K562 (cell line): ENCODE results near the gene SDK1.

Experiments used
- ETV6 ChIP-seq, 3 experiments: fragments of 150-350 bp in 1 of 3; sonication (generic) in 1 of 3; formaldehyde crosslinking in 1 of 3; IDR thresholded peaks; 2 replicates each; pipeline versions ENCODE4 v1.6.1 to v1.8.0; 2014 to 2022; ENCODE audit warnings: borderline replicate concordance in 2 of 3, low read depth in 2 of 3, antibody characterized with exemption in 1 of 3, low read length in 1 of 3, mild to moderate bottlenecking in 1 of 3, missing genetic modification reagents in 1 of 3
- HCFC1 ChIP-seq: IDR thresholded peaks from 2 replicates; pipeline ENCODE4 v1.6.1; 2012; ENCODE audit warnings: low read depth, low read length, improper control_type of control experiment
- HDAC1 ChIP-seq, 2 experiments: fragments of 450-650 bp; IDR thresholded peaks; 2 replicates each; pipeline ENCODE4 v1.6.1; 2016 to 2017; ENCODE audit warnings: inconsistent platforms in 1 of 2, mild to moderate bottlenecking in 1 of 2, moderate library complexity in 1 of 2
- MAFG ChIP-seq: fragments of 450-650 bp; conservative IDR thresholded peaks from 2 replicates; pipeline ENCODE4 v1.6.1; 2016; ENCODE audit warnings: missing genetic modification characterization, missing compliant biosample characterization
- POLR2A ChIP-seq: fragments of 450-650 bp; conservative IDR thresholded peaks from 2 replicates; pipeline ENCODE4 v1.6.1; 2016
- RNF2 ChIP-seq: sonication (generic); IDR thresholded peaks from 2 replicates; pipeline ENCODE4 v1.6.1; 2016
- SMARCA4 ChIP-seq: fragments of 450-650 bp; IDR thresholded peaks from 2 replicates; pipeline ENCODE4 v1.6.1; 2016
- ZNF224 ChIP-seq: sonication (generic); formaldehyde crosslinking; IDR thresholded peaks from 2 replicates; pipeline ENCODE4 v1.8.0; 2022; ENCODE audit warnings: mild to moderate bottlenecking, missing genetic modification reagents
- TF ChIP-seq, protein P1 (sequence below): sonication (generic); formaldehyde crosslinking; IDR thresholded peaks from 2 replicates; pipeline ENCODE4 v1.8.0; 2023; ENCODE audit warnings: missing genetic modification reagents, mild to moderate bottlenecking, borderline replicate concordance
- TF ChIP-seq, protein P2 (sequence below): sonication (generic); formaldehyde crosslinking; IDR thresholded peaks from 2 replicates; pipeline ENCODE4 v1.9.0; 2022; ENCODE audit warnings: mild to moderate bottlenecking, missing genetic modification reagents

DNA sequence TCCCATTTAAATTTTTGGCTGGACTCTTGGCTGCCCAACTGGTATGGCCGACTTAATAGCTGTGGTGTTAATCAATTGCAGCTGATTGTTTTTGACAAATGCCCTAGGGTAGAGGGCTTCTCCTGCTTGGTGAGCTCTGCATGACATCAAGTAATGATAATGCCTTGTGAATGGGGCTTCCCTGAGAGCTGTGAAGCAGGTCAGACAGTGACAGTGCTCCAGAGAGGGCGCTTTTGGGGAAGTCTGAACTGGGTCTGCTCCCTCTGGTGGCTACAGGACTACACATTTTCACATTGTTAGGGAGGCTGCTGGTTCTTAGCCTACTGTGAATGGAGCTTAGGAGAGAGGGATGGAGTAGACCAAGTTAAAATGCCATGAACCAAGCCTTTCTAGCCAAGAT lies 98.8 kb downstream of the SDK1 start:
- TF ChIP-seq RNF2 (no peak), HCFC1 (no peak), MAFG (tag) (no peak), POLR2A (no peak), HDAC1 (IDR thresholded peaks at IDR 0.05) (no peak), SMARCA4 (no peak), ZNF224 (CRISPR knock-in tag) (no peak), ETV6 (IDR thresholded peaks at IDR 0.05; ENCODE audit: borderline replicate concordance in 1 of 2, low read depth in 2 of 2, low read length in 1 of 2) (no peak), ETV6 (CRISPR knock-in tag; IDR thresholded peaks at IDR 0.05; ENCODE audit: borderline replicate concordance) (no peak)
- TF ChIP-seq, protein P1, sequence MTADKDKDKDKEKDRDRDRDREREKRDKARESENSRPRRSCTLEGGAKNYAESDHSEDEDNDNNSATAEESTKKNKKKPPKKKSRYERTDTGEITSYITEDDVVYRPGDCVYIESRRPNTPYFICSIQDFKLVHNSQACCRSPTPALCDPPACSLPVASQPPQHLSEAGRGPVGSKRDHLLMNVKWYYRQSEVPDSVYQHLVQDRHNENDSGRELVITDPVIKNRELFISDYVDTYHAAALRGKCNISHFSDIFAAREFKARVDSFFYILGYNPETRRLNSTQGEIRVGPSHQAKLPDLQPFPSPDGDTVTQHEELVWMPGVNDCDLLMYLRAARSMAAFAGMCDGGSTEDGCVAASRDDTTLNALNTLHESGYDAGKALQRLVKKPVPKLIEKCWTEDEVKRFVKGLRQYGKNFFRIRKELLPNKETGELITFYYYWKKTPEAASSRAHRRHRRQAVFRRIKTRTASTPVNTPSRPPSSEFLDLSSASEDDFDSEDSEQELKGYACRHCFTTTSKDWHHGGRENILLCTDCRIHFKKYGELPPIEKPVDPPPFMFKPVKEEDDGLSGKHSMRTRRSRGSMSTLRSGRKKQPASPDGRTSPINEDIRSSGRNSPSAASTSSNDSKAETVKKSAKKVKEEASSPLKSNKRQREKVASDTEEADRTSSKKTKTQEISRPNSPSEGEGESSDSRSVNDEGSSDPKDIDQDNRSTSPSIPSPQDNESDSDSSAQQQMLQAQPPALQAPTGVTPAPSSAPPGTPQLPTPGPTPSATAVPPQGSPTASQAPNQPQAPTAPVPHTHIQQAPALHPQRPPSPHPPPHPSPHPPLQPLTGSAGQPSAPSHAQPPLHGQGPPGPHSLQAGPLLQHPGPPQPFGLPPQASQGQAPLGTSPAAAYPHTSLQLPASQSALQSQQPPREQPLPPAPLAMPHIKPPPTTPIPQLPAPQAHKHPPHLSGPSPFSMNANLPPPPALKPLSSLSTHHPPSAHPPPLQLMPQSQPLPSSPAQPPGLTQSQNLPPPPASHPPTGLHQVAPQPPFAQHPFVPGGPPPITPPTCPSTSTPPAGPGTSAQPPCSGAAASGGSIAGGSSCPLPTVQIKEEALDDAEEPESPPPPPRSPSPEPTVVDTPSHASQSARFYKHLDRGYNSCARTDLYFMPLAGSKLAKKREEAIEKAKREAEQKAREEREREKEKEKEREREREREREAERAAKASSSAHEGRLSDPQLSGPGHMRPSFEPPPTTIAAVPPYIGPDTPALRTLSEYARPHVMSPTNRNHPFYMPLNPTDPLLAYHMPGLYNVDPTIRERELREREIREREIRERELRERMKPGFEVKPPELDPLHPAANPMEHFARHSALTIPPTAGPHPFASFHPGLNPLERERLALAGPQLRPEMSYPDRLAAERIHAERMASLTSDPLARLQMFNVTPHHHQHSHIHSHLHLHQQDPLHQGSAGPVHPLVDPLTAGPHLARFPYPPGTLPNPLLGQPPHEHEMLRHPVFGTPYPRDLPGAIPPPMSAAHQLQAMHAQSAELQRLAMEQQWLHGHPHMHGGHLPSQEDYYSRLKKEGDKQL, result no peak
- TF ChIP-seq, protein P2, sequence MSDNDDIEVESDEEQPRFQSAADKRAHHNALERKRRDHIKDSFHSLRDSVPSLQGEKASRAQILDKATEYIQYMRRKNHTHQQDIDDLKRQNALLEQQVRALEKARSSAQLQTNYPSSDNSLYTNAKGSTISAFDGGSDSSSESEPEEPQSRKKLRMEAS, result no peak
